Endothelial cell of umbilical vein (primary cell): Measurements from ENCODE around the gene TLCD4. TPM values are rescaled to one million over a fixed set of nuclear protein-coding genes. Genes with fewer than 3 reads are reported as not detected.

Experiments used
- BruUV-seq: library from RNA; stranded (reverse); fragments of 400-500 nt; replicated peaks from 2 replicates; lab custom pipeline; 2021; lab: Mats Ljungman, UMichigan
- CTCF ChIA-PET: fragments of 300-600, 350-600 bp; sonication (Branson Sonifier 250); formaldehyde crosslinking; loops from one replicate; lab custom pipeline; 2021; ENCODE audit warnings: antibody characterized with exemption, inconsistent platforms; lab: Charles Lee
- POLR2A ChIA-PET: fragments of 300-600, 350-600 bp; sonication (Branson Sonifier 250); formaldehyde crosslinking; loops from one replicate; lab custom pipeline; 2021; ENCODE audit warnings: antibody characterized with exemption, inconsistent platforms; lab: Charles Lee
- DNase-seq: peaks from one replicate; pipeline ENCODE4 v3.0.0-alpha.2; 2011; ENCODE audit warnings: low read depth, low spot score
- FAIRE-seq: peaks from 2 replicates; lab custom pipeline; 2011; peaks lifted over from hg19 to GRCh38; lab: Jason Lieb, UNC
- H2AFZ ChIP-seq: 2 replicates; pipeline ENCODE4 v1.6.0; 2012; ENCODE audit warnings: low read depth, low read length, control low read depth, inconsistent platforms
- H3K27ac ChIP-seq: 2 replicates; pipeline ENCODE4 v1.5.1; 2011; ENCODE audit warnings: low read depth, mild to moderate bottlenecking, control low read depth, low read length, moderate library complexity; ENCODE audit not compliant: insufficient read depth
- H3K27me3 ChIP-seq, 2 experiments: 2 replicates each; pipeline versions ENCODE4 v1.6.0 to v1.6.1; 2011; ENCODE audit warnings: low read length in 2 of 2, mixed read lengths in 1 of 2; ENCODE audit not compliant: control insufficient read depth in 2 of 2, insufficient read depth in 2 of 2
- H3K36me3 ChIP-seq, 2 experiments: 2 replicates in 1 of 2; 3 replicates in 1 of 2; pipeline ENCODE4 v1.5.1; 2011; ENCODE audit warnings: low read length in 2 of 2, mild to moderate bottlenecking in 1 of 2, moderate library complexity in 1 of 2; ENCODE audit not compliant: control insufficient read depth in 2 of 2, insufficient read depth in 2 of 2; ENCODE audit errors: extremely low read depth in 1 of 2
- H3K4me1 ChIP-seq: 3 replicates; pipeline ENCODE4 v1.5.1; 2011; ENCODE audit warnings: mild to moderate bottlenecking, low read length; ENCODE audit not compliant: control insufficient read depth, insufficient read depth; ENCODE audit errors: extremely low read depth
- H3K4me2 ChIP-seq: 2 replicates; pipeline ENCODE4 v1.6.1; 2011; ENCODE audit warnings: low read length, control low read depth, mixed read lengths; ENCODE audit not compliant: insufficient read depth
- H3K4me3 ChIP-seq, 3 experiments: fragments of 200-600 bp in 1 of 3; sonication (generic), shearing (Covaris generic) in 1 of 3; replicated peaks in 1 of 3; 2 replicates each; pipeline ENCODE4 v1.5.1; 2011 to 2016; ENCODE audit warnings: control low read depth in 3 of 3, low read length in 3 of 3, mild to moderate bottlenecking in 2 of 3, inconsistent platforms in 1 of 3, low read depth in 1 of 3, moderate library complexity in 1 of 3; ENCODE audit not compliant: insufficient read depth in 1 of 3
- H3K79me2 ChIP-seq: 2 replicates; pipeline ENCODE4 v1.6.0; 2012; ENCODE audit warnings: low read length, inconsistent platforms; ENCODE audit not compliant: control insufficient read depth, insufficient read depth
- H3K9ac ChIP-seq: replicated peaks from 2 replicates; pipeline ENCODE3; 2011; ENCODE audit warnings: low read length, control low read depth; ENCODE audit not compliant: insufficient read depth; ENCODE audit errors: extremely low read depth
- H3K9me1 ChIP-seq: replicated peaks from 3 replicates; pipeline ENCODE4 v1.6.0; 2011; ENCODE audit warnings: mild to moderate bottlenecking, low read length; ENCODE audit not compliant: control insufficient read depth, insufficient read depth; ENCODE audit errors: extremely low read depth
- H3K9me3 ChIP-seq: replicated peaks from 2 replicates; pipeline ENCODE4 v1.5.1; 2012; ENCODE audit warnings: low read length, inconsistent platforms; ENCODE audit not compliant: control insufficient read depth, insufficient read depth
- H4K20me1 ChIP-seq: replicated peaks from 2 replicates; pipeline ENCODE3; 2011; ENCODE audit warnings: mild to moderate bottlenecking, low read length; ENCODE audit not compliant: control insufficient read depth, insufficient read depth; ENCODE audit errors: extremely low read depth
- EZH2 ChIP-seq: IDR thresholded peaks from 2 replicates; pipeline ENCODE4 v1.6.1; 2012; ENCODE audit warnings: borderline replicate concordance, low read depth, mild to moderate bottlenecking, moderate library complexity, low read length, inconsistent platforms; ENCODE audit not compliant: severe bottlenecking
- JUN ChIP-seq: IDR thresholded peaks from 2 replicates; pipeline ENCODE4 v1.6.1; 2011; ENCODE audit warnings: borderline replicate concordance, low read depth; ENCODE audit not compliant: insufficient read length, insufficient read depth
- POLR2A ChIP-seq: IDR thresholded peaks from 2 replicates; pipeline ENCODE4 v1.6.1; 2012; ENCODE audit warnings: low read depth, mild to moderate bottlenecking, control low read depth, low read length
- dilution Hi-C: fragments of 300-500 bp; cut with MboI; formaldehyde crosslinking; loops from one replicate; pipeline ENCODE4 v1.15.0; 2019; ENCODE audit warnings: low sequenced_read_pairs; ENCODE audit not compliant: extremely low pct_ligation_motif_present
- intact Hi-C: fragments of 100-400 bp; cut with micrococcal nuclease; formaldehyde crosslinking; loops from one replicate; pipeline ENCODE4 v1.10.0; 2022
- polyA plus RNA-seq, 4 experiments: library from polyadenylated mRNA; depleted of rRNA in 3 of 4; stranded (reverse) in 3 of 4; unstranded in 1 of 4; fragments of >200 nt; gene quantifications; 2 replicates each; pipeline versions ENCODE4 v1.2.1 to v1.2.3, GENCODE V29; 2011 to 2012; ENCODE audit warnings: missing spikeins in 1 of 4
- total RNA-seq: library from RNA; stranded (reverse); gene quantifications from 2 replicates; pipeline ENCODE4 v1.2.3, GENCODE V29; 2021
- TF ChIP-seq, protein P1 (sequence below), 2 donors: IDR thresholded peaks; 1 replicate in 1 of 2; 2 replicates in 1 of 2; pipeline ENCODE4 v1.5.1; 2011; ENCODE audit warnings: low read length in 2 of 2, mild to moderate bottlenecking in 2 of 2, moderate library complexity in 2 of 2, control low read depth in 1 of 2, inconsistent platforms in 1 of 2, low read depth in 1 of 2; ENCODE audit not compliant: insufficient read depth in 1 of 2; ENCODE audit errors: extremely low read depth in 1 of 2
- TF ChIP-seq, protein P2 (sequence below): IDR thresholded peaks from 2 replicates; pipeline ENCODE4 v1.6.1; 2011; ENCODE audit not compliant: insufficient read depth, insufficient read length

TLCD4 gene
- total and polyA plus RNA-seq, 2 donors (not counting 3 experiments of a cell fraction or from before 2014, with no cell fraction given): 0.11 to 0.51 TPM

DNA sequence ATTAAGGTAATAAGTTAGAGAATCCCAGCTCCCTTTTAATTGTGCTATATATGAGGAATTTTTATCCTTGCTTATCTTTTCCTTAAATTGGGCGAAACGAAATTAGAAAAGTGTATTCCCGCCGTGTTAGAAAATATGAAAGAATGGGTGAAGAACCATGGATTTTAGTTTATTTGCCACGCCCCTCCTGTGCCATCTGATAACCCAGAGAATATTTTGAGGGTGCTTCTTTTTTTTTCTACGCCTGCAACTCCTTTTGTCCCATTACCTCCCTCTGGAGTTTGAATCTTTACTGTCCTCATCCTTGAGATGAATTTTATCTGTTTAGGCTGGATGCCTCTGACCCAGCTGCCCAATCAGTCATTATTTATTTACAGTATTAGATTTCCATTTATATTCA is 1.6 kb downstream of the TLCD4 start:
- H3K79me2 ChIP-seq: no peaks in the 10 kb centered on the region
- H2AFZ ChIP-seq: no peak overlapping the region
- H3K9me3 ChIP-seq: no peaks in the 10 kb centered on the region
- intact Hi-C loops: loop anchor here (5.0 to 10.0 kb wide), 2 partner anchors 46 to 116 kb away; partner anchors contain the start of genes ALG14 and RWDD3
- no peak overlapping the region for H3K9ac ChIP-seq
- no peak overlapping the region for H3K27ac ChIP-seq
- FAIRE-seq: no peak
- ChIA-PET POLR2A (no interaction called here), CTCF (interaction anchor here (1.2 to 2.2 kb wide), 4 partner anchors 21 to 115 kb away, joined by 4 to 17 read pairs (median 6); partner anchors contain the start of gene RWDD3)
- BruUV-seq: no TSS peak
- no peak overlapping the region for H3K4me2 ChIP-seq
- no peaks in the 10 kb centered on the region for H4K20me1 ChIP-seq
- peaks cover 27 to 32% of the 10 kb centered on the region in 2 experiments for H3K27me3 ChIP-seq
- no peaks in the 10 kb centered on the region for H3K9me1 ChIP-seq
- no peak for DNase-seq
- H3K4me3 ChIP-seq: no peak overlapping the region
- no peak for TF ChIP-seq POLR2A
- dilution Hi-C loops: no loop called here
- H3K4me1 ChIP-seq: no peaks in the 10 kb centered on the region
- H3K36me3 ChIP-seq: no peaks in the 10 kb centered on the region

DNA sequence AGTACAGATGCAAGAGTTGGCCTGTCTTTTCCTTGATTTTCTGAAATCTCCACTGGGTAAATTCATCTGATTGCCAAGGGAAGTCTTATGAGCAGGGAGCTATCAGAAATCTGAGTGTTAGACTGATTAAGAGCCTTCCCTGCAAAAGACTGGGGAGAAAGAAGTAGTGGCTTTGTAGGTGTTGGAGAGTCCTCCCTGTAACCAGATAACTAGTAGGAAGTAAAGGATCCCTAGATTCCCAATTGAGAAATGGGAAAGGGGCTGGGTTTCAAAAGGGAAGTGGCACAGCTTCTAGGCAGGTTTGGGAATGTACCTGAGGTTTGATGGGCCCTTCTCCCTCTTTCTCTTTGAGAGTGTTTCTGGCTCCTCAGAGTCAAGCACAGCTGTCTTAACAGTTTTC is 2.1 kb downstream of the TLCD4 start:
- H3K79me2 ChIP-seq: no peaks in the 10 kb centered on the region
- H2AFZ ChIP-seq: no peak overlapping the region
- POLR2A ChIA-PET: no interaction called here
- peaks cover 27 to 32% of the 10 kb centered on the region in 2 experiments for H3K27me3 ChIP-seq
- no peaks in the 10 kb centered on the region for H3K4me1 ChIP-seq
- H3K4me2 ChIP-seq: no peak overlapping the region
- no peak overlapping the region for H3K27ac ChIP-seq
- H3K9ac ChIP-seq: no peak overlapping the region
- no TSS peak for BruUV-seq
- no peak for TF ChIP-seq JUN
- TF ChIP-seq, protein P1, sequence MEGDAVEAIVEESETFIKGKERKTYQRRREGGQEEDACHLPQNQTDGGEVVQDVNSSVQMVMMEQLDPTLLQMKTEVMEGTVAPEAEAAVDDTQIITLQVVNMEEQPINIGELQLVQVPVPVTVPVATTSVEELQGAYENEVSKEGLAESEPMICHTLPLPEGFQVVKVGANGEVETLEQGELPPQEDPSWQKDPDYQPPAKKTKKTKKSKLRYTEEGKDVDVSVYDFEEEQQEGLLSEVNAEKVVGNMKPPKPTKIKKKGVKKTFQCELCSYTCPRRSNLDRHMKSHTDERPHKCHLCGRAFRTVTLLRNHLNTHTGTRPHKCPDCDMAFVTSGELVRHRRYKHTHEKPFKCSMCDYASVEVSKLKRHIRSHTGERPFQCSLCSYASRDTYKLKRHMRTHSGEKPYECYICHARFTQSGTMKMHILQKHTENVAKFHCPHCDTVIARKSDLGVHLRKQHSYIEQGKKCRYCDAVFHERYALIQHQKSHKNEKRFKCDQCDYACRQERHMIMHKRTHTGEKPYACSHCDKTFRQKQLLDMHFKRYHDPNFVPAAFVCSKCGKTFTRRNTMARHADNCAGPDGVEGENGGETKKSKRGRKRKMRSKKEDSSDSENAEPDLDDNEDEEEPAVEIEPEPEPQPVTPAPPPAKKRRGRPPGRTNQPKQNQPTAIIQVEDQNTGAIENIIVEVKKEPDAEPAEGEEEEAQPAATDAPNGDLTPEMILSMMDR (IDR thresholded peaks at IDR 0.05; ENCODE audit: extremely low read depth in 1 of 2, insufficient read depth in 1 of 2, low read depth in 1 of 2, low read length in 2 of 2): no peak
- peak; percentile 53 for TF ChIP-seq EZH2
- TF ChIP-seq, protein P2, sequence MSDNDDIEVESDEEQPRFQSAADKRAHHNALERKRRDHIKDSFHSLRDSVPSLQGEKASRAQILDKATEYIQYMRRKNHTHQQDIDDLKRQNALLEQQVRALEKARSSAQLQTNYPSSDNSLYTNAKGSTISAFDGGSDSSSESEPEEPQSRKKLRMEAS: no peak
- CTCF ChIA-PET: interaction anchor here (1.1 to 1.8 kb wide), 3 partner anchors 22 to 115 kb away, joined by 3 to 7 read pairs (median 6); partner anchors contain the start of gene RWDD3
- H3K9me3 ChIP-seq: no peaks in the 10 kb centered on the region
- dilution Hi-C loops: no loop called here
- FAIRE-seq (no peak), DNase-seq (no peak)
- intact Hi-C loops: loop anchor here (5.0 to 10.0 kb wide), 2 partner anchors 47 to 116 kb away; partner anchors contain the start of genes ALG14 and RWDD3
- no peaks in the 10 kb centered on the region for H4K20me1 ChIP-seq
- H3K4me3 ChIP-seq: no peak overlapping the region
- H3K9me1 ChIP-seq: no peaks in the 10 kb centered on the region
- no peaks in the 10 kb centered on the region for H3K36me3 ChIP-seq
